ENCODE results near the gene MCF2L.

MCF2L gene

DNA sequence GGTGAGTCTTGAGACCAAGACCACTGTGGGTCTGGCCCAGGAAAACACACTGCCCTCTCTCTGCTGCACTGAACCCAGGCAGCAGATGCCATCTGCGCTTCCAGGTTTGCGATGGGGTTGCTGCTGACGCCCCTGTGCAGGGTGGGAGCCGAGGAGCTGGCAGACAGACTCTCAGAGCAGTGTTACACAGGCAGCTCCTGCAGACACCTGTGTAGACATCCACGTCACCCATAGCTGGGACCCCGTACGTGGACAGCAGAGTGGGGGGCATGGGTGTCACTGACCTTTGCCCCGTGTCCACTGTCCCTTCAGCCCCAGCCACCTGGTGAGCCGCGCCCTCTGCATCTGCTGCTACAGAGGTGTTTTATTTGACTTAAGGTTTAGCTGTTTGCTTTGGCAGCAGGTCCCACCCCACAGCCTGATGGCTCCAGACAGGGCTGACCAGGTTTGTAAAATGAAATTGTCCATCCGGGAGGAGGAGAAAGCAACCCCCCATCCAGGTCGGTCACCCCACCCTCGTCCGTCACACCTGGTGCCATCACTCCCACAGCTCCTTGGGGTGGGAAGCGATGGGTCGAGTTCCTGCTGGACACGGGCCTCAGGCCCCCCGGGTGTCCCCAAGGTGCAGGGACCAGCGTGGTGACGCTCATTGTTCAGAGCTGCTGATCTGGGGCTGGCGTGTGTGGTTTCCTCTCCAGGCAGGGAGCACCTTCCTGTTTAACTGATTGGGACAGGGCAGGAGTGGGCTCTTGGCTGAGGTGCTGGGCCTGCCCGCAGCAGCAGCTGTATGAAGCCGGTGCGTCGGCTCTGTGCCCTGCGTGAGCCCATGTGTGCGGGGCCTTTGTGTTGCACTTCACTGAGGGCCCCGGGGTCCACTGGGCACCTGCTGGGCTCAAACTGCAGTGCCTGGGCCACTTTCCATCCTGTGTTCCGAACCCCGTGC, 28.4 kb downstream of the MCF2L start:
- DNase-seq (ENCODE audit: low read depth in 2 of 2) = no peak

DNA sequence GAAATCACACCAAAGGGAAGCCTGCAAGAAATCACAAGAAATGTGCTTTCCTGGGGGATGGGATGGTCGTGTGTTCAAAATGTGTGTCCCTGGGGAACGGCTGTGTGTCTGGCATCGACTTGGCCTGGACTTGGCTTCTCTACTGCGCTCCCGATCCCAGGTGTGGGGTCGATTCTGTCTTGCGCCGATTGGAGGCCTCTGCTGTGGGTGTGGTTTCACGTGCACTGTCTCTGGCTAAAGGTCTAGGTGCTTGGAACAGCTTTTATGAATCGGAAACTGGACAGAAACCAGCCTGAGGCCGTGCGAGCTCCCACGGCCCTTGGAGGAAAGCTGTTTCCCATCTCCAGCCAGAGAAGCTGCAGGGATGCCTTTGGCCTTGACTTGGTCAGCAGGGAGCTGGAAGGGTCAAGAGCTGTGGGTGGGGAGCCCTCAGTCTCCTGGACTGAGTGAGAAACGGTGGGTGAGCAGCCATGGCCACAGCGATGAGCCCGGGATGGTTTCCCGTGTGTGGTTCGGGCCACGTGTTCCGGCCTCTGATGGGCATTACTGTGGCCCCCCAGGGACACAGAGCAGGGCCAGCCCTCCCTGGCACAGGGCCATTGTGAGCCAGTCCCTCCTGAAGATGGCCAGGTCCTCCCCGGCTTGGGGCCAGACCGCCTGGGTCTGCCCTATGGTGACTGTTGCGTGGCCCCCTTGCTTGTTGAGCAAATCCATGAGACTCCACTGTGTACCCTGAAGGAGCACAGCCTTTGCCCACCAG, 29.7 kb downstream of the MCF2L start:
- DNase-seq (ENCODE audit: low read depth in 2 of 2) = no peak

DNA sequence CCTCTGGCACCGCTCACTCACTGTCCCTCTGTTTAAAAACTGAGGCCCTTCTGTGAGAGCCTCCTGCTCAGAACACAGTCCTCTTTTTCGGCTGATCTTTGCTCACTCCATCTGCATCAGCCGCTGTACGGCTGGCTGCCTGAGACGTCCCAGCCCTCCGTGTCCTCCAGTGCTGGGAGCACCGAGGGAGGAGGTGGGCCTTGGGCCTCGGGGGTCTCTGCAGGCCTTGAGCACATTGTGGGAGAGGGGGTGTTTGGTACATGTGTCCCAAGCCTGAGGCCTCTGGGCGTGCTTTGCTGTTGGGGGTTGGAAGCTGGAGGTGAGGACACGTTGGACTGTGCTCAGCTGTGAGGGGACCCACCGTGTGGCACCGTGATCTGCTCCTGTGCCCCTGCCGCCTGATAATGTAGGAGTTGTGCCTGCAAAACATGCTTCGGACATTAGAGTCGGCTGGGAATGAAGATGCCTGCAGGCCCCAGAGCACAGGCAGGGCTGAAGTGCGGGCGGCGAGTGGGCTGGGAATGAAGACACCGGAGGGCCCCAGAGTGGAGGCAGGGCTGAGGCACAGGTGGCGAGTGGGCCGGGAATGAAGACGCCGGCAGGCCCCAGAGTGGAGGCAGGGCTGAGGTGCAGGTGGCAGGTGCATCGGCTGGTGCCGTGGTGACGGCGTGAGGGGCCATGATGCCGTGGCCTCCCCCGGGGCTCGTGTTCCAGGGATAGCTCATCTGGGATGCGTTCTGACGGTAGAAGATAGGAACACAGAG, 30.6 kb downstream of the MCF2L start:
- DNase-seq (ENCODE audit: low read depth in 2 of 2) = no peak

DNA sequence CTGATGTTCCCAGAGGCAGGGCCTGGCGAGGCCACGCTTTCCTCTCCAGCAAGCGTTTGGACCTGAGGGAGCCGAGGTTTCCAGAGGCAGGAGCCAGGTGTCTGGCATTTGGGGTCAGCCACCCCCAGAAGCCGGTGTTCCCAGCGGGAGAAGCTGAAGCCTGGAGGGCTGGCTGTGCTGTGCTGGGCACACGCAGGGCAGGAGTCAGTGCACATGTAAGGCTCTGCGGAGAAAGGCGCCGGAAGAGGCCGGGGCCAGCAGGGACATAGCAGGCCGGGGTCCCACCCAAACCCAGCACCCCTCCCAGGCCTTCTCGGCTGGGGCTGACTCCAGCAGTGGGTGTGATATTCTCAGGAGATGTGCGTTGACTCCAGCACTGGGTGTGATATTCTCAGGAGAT, 31.6 kb downstream of the MCF2L start:
- DNase-seq (ENCODE audit: low read depth in 2 of 2) = no peak

DNA sequence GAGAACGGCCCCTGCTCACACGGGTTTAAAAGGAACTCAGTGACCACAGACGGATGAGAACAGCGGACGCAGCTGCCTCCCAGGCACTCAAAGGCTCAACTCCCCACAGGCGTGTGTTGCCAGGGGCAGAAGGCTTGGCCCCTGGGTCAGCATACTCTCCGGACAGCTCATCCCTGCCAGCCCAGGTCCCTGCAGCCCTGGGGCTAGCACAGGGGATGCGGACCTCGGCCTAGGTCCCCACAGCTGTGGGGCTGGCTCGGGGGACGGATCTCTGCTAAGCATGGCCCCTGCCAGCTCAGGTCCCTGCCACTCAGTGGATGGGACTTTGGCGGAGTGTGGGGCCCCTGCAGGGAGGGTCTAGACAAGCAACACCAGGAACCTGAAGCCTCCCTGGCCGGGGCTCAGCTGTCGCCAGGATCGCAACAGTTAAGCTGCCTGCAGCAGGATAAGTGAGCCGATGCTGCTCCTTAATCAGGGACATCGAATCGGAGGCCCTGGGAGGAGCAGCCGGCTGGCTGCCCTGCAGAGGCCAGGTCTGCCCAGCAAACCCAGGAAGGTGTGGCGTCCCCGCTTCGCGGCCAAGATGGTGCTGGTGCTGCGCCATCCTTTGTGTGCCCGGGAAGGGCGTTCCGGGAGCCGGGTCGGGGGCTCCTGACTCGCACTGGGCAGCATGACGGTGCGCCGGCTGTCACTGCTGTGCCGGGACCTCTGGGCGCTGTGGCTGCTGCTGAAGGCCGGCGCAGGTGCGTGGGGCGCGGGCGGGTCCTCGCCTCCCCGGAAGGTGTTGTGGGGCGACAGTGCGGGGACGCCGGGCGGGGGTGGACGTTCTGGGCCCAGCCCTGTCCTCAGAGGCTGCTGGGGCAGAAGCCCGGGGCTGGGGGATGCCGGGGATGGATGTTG, 32.5 kb downstream of the MCF2L start:
- DNase-seq (ENCODE audit: low read depth in 2 of 2) = no peak

DNA sequence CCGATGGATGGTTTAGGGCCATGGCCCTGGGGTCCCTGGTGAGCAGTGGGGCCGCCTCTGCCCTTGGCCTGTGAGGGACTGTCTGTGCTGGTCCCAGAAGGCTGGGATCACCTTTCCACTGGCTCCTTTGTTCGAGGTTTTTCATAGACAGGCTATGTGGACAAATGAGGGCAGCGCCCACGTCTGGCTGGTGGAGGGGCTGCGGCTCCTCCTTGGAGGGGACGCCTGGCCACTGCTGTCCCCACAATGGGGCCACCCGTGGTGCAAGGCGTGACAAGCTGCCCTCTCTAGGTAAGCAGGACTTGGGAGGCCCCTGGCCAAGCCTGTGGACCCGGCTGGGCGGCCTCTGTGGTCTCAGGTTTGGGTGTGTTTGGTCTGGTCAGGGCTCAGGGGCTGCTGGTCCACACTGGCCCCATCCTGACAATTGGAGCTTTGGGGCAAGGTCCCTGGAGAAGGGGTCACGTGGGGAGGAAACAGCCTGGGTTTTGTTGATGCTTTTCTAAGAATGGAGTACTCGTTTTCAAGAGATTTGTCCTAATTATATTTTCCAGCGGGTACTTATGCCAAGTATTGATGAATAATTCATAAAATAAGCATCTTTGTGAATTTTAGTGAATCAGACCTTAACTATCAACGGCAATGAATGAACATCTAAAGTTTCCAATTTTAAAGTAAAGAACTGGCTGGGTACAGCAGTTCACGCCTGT, 33.3 kb downstream of the MCF2L start:
- no peak for DNase-seq (ENCODE audit: low read depth in 2 of 2)

DNA sequence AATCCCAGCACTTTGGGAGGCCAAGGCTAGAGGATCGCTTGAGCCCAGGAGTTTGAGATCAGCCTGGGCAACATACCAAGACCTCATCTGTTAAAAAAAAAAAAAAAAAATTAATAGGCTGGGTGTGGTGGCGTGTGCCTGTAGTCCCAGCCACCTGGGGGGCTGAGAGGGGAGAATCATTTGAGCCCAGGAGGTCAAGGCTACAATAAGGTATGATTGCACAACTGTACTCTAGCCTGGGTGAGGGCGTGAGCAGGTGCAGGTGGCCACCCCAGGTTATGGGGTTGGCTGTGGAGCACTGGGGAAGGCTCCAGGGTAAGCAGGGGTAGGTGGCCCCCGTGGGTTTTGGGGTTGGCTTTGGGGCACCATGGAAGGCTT, 33.9 kb downstream of the MCF2L start:
- no peak for DNase-seq (ENCODE audit: low read depth in 2 of 2)

DNA sequence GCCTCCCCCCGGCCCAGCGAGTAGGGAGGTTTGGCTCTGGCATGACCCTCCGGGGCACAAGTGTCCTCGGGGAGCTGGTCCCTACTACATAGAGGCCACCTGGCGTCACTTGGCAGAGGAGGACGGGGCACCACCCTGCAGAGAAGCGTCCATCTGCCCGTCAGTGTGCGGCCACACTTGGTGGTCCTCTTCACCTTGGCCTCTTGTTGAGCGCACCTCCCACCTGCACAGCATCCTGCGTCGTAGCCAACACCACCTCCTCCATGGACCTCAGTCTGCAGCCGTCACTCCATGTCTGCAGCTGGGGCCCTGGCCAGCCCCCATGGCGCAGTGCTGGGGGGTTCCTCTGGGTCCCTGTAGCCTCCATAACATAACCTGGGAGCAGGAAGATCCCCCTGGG, 35.1 kb downstream of the MCF2L start:
- DNase-seq (ENCODE audit: low read depth in 2 of 2) = no peak

DNA sequence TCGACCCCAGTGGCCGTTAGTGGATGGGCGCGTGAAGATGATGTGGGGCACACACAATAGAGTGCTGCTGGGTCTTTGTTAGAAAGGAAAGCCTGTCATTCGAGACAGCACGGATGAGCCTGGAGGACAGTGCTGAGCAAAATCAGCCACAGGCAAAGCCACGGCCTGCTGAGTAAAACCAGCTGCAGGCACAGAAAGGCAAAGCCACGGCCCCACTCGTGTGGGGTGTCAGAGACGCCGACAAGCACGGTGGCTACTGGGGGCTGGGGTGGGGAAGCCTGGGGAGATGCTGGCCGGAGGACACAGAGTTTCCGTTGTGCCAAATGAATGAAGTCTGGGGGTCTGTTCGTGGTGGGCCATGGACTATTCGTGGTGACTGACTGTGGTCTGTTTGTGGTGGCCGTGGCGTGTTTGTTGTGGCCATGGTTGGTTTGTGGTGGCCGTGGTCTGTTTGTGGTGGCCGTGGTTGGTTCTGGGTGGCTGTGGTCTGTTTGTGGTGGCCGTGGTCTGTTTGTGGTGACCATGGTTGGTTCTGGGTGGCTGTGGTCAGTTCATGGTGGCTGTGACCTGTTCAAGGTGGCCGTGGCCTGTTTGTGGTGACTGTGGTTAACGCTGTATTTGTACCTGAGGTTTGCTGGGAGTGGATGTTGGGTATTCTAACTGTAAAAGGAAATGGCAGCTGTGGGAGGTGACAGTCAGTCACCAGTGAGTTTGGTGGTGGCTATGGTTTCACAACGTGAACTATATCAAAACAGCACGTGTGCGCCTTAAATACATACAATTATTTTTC, 36.3 kb downstream of the MCF2L start:
- DNase-seq (ENCODE audit: low read depth in 2 of 2) = no peak

DNA sequence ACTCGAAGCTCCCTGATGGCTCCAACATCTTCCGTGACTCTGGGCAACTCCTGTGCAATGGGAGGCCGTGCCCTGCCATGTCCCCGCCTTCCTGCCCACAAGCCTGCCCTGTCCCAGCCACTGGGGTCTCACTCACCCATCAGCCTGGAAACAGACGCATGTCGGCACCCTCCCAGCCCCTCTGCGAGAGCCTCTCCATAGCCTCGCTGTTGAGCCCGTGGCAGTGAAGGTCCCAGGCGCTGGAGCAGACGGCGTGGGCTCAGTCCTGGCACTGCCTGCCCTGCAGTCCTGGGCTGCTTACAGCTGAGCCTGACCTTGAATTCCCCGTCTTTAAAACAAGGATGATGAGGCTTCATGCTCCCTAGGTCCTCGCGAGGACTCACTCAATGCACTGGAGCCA, 37.0 kb downstream of the MCF2L start:
- DNase-seq (ENCODE audit: low read depth in 2 of 2) = no peak

DNA sequence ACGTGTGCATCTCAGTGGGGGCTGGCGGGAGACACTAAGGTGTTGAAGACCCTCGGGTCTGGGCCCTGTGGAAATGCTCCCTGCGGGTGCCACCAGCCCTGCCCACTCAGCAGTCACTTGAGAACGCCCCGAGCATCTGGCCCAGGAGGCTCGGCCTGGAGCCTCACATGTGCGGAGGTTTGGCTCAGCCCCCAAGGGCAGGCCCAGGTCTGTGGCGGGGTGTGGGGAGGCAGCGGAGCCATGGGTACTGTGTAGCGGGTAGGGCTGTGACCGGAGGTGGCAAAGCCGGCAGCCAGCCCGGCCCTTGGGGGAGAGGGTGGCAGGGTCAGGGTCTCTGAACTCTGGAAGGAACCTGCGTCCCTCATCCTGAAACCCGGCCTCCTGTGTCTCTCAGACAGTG, 37.6 kb downstream of the MCF2L start:
- no peak for DNase-seq (ENCODE audit: low read depth in 2 of 2)

DNA sequence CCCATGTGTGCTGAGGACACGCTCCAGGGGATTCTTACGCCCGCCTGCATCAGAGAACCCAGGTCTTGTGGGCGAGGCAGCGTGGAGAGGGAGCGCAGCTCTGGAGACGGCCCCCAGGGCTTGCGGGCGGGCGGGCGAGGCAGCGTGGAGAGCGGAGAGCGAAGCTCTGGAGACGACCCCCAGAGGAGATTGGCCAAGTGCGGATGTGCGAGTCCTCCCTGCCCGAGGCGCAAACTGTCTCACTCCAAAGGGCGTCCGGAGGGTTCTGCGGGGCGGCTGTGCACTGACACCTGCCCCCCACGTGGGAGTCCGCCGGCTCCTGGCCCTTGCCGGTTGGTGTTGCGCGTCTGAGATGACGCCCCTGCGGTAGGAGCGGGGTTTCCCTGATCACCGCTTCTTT, 39.8 kb downstream of the MCF2L start:
- no peak for DNase-seq (ENCODE audit: low read depth in 2 of 2)

DNA sequence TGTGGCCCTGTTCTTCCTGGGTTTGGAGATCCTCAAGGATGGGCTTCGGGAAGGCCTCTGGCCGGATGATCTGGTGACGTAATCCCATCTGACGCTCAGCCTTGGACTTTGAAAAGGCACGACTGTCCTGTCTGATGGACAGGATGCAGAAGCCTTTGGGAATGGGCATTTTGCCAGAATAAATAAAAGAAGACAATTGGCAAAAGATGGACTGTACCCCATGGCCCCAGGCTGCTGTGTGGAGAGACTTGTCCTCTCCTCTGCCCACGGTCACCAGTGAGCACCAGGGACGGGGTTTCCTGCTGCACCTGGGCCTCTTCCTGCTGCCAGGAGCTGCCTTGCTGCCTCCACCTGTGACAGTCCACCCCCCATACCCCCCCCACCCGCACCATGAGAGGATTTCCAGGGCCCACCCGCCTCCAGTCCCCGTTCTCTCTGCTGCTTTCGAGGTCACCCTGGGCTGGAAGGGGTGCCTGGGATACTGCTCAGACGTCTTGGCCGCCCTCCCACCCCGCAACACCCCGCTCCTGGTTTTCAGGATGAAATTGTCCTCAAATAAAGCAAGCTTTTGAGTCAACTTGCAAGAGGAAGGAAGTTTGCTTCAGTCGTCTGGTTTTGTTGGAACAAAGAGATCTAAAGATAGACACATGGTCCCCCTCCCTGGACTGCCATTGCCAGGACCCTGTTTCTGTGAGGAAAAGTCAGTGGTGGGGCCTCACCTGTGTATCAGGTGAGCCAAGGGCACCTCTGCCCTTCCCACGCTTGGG, 40.9 kb downstream of the MCF2L start:
- DNase-seq (ENCODE audit: low read depth in 2 of 2) = no peak

DNA sequence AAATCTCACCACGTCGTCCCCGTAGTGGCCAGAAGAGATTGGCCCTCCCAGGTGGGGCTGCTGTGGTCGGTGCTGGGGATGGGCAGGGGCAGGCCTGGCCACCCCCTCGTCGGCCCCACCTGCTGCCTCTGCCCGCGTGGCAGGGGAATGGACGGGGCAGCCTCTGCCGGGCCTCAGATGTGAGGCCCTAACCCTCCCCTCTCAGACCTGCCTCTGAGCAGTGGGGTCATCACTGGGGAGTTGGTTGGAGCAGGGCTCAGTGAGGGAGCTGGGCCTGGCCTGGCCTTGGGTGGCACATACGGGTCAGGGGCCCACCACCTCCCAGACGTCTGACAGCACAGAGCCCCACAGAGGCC, 41.5 kb downstream of the MCF2L start:
- DNase-seq (ENCODE audit: low read depth in 2 of 2) = no peak

DNA sequence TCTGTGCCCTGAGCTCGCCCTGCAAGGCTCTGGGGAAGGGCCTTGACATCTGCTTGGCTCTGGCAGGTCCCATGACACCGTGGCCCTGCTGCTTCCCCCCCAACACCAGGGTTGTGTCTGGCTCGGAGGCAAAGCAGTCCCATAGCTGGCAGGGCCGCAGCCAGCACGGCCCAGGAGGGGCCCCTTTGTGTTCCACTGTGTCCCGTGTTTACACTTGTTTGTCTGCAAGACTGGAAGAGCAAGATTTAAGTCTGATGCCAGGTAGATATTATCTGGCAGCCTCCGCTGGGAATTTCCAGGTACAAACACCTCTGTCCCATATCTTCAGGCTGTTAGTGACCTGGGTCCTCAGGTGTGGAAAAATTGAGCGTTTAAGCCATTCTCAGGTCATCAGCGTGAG, 44.3 kb downstream of the MCF2L start:
- DNase-seq (ENCODE audit: low read depth in 2 of 2) = no peak

DNA sequence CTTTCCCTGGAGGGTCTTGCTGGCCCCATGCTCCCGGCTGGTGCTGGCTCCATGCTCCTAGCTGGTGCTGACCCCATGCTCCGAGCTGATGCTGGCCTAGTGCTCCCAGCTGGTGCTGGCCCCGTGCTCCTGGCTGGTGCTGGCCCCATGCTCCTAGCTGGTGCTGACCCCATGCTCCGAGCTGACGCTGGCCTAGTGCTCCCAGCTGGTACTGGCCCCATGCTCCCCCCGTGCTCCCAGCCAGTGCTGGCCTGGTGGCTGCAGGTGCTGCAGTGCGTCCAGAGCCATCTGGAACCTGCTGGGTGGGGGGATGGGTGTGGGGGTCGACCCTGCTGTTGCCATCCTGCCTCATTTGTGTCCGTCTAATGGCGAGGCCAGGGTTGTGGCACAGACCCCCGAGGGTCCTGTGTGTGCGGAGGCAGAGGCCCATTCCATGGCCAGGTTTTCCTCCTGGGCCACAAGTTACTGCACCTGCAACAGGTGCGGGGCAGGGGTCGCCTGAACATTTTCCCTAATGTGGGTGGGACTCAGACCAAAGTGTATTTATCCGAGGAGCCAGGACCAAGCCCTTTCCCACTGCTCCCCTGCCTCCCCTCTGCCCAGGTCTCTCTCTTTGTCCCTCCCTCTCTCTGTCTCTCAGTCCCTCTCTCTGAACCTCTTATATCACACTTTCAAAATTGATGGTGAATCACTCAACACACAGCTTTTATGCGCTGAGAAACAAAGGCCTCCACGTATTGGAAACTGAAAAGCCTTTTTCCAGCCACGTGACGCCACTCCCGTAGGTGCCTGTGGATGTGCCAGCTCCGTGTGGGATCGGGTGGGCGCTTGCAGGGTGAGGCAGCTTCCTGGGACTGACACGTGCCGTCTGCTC, 45.1 kb downstream of the MCF2L start:
- DNase-seq (ENCODE audit: low read depth in 2 of 2) = no peak

DNA sequence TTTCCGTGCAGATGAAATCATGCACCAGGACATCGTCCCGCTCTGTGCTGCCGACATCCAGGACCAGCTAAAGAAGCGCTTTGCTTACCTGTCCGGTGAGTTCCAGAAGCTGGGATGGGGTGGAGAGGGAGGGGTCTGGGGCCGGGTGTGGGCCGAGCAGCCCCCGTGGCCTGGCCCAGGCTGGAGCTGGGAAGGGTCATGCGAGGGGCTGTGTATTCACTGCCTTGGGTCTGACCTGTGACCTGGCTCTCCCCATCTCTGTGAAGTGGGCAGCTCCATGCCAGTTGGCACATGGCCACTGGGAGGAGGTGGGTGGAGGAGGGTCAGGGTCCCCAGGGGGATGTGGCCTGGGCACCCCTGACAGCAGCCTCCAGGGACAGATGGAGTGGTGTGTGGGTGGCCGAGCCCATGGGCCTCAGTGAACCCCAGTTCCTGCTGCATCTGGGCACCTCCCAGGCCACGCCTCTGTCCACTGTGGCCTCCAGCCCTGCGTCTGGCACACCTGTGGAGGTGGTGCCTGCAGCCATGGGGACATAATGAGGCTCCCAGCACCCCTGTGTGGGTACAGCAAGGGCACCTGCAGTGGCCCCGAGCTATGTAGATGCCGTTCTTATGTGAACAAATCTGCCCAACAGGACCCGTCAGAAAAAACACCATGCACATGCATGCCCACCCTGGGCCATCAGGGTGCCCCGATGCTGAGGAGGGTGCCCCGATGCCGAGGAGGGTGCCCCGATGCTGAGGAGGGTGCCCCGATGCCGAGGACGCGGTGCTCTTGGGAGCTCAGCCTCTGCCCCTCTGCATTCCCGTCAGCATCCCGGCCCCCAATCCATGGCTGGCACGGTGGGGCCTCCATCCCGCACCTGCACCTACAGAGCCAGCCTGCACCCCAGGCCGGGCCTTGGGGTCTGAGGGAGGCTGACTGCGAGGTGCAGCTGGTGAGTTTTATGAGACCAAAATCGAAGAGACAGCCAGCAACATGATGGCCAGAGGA, 46.0 kb downstream of the MCF2L start:
- DNase-seq (ENCODE audit: low read depth in 2 of 2) = no peak

Measured in stimulated activated CD8-positive, alpha-beta memory T cell treated with anti-CD3 and anti-CD28 coated beads, Interleukin-7, amount 100 ng/mL, for 1 hour (primary cell).